ENCODE results near the gene ZNF618. TPM values are rescaled to one million over a fixed set of nuclear protein-coding genes. Genes with fewer than 3 reads are reported as not detected.

The ZNF618 gene
- total RNA-seq, 2 experiments from 2014 or later, result 0.27 to 0.70 TPM

GRCh38 chr9:113931140-113931539 lies 55.0 kb downstream of the ZNF618 start:
- Mint-ChIP-seq H3K27ac (no peak overlapping the region), H3K9me3 (peaks cover 12% of the 10 kb centered on the region), H3K4me3 (no peak overlapping the region), H3K4me1 (no peaks in the 10 kb centered on the region), H3K36me3 (no peaks in the 10 kb centered on the region), H3K27me3 (no peaks in the 10 kb centered on the region)
- DNase-seq, result no peak

DNA sequence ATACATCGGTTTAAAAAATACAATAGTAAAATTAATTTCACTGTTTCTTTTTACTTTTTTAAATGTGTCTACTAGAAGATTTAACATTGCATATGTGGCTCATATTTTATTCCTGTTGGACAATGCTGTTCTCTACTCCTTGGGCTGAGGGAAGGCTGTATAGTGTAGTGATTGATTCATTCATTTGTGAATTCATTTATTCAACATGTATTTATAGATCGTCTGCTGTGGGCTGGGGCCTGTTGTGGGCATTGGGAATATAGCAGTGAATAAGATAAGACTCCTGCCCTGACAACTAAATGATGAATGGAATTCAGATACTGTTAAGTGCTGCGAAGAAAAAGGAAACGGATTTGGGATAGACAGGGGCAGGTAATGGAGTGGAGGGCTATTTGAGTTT lies 55.7 kb downstream of the ZNF618 start:
- H3K9me3 Mint-ChIP-seq, result peaks cover 8% of the 10 kb centered on the region
- DNase-seq, result no peak
- H3K4me1 Mint-ChIP-seq, result no peaks in the 10 kb centered on the region
- H3K4me3 Mint-ChIP-seq, result no peak overlapping the region
- H3K27ac Mint-ChIP-seq, result no peak overlapping the region
- no peaks in the 10 kb centered on the region for H3K36me3 Mint-ChIP-seq
- H3K27me3 Mint-ChIP-seq, result no peaks in the 10 kb centered on the region

- no peak for DNase-seq
- Mint-ChIP-seq H3K36me3 (no peaks in the 10 kb centered on the region), H3K27me3 (no peaks in the 10 kb centered on the region), H3K9me3 (peaks cover 8% of the 10 kb centered on the region), H3K4me1 (no peaks in the 10 kb centered on the region), H3K4me3 (no peak overlapping the region), H3K27ac (no peak overlapping the region)
These were observed 56.9 kb downstream of the ZNF618 start for GRCh38 chr9:113932906-113933584.

GRCh38 chr9:113933671-113934070 lies 57.6 kb downstream of the ZNF618 start:
- DNase-seq, result no peak
- H3K36me3 Mint-ChIP-seq, result no peaks in the 10 kb centered on the region
- no peak overlapping the region for H3K27ac Mint-ChIP-seq
- H3K9me3 Mint-ChIP-seq, result peaks cover 2% of the 10 kb centered on the region
- H3K4me3 Mint-ChIP-seq, result no peak overlapping the region
- H3K4me1 Mint-ChIP-seq, result no peaks in the 10 kb centered on the region
- no peaks in the 10 kb centered on the region for H3K27me3 Mint-ChIP-seq

DNA sequence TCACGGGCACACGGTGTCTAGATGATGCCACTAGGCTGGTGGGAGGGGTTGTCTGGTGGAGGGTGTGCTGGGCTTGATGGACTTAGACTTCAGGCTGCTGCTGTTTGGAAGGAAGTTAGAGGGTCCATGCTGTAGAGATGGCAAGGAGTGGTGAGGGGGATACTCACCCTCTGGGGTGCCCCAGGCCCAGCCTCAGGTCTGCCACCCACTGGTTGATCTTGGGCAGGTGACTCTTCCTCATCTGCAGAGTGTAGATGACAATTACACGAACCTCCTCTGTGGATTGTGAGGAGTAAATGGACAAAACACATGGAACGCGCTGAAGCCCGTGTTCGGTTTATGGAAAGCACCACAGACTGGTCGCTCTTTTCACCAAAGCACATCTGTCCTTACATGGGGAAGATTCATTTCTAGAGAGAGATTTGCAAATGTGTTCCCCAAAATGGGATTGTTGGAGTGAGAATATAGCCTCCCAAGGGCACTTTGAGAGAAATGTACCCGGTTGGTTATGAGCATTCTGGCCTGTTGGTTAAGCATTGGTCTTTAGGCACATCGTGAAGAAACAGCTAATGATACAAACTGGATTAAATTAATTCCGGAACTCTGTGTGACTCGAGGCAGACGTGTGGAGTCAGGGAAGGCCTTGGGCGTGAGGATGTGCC lies 58.2 kb downstream of the ZNF618 start:
- Mint-ChIP-seq H3K9me3 (peaks cover 1% of the 10 kb centered on the region), H3K4me3 (no peak overlapping the region), H3K27me3 (no peaks in the 10 kb centered on the region), H3K36me3 (no peaks in the 10 kb centered on the region), H3K27ac (no peak overlapping the region), H3K4me1 (no peaks in the 10 kb centered on the region)
- no peak for DNase-seq

DNA sequence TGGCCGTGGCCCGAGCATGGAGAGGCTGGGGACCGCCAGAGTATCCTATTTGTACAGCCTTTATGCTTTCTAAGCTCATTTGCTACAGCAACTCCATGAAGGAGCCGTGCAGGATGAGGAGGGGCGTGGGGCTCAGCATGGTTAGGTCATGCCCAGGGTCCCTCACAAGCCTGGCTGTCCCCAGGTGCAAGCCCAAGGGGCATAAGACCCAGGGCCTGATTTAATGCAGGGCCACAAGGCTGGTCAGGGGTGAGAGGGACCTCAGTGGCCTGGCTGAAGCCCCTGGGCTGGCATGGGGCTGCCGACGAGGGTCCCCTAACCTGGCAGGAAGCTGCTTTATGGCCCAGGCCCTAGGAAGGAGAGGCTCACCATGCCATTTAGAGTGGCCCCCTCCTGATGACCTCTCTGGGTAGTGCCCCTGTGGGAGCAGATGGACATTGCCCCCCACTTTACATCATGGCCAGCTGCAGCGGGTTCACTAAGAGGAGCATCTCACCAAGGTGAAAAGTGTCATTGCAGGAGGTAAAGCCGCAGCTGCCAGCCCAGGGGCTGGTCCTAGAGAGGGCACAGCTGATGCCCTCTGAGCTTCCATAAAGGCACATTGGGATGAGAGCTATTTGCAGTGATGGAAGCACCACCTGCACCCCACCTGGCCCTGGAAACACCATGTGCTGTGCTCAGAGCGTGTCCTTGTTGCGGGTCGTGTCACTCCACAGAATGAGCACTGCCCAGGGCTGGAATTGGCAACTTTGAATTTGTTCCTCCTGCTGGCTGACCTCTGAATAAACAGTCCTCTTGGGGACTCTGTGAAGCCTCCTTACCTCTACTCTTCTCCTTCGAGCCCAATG lies 58.9 kb downstream of the ZNF618 start:
- H3K27me3 Mint-ChIP-seq, result no peaks in the 10 kb centered on the region
- no peak overlapping the region for H3K4me3 Mint-ChIP-seq
- H3K36me3 Mint-ChIP-seq, result no peaks in the 10 kb centered on the region
- no peaks in the 10 kb centered on the region for H3K4me1 Mint-ChIP-seq
- DNase-seq, result no peak
- no peak overlapping the region for H3K27ac Mint-ChIP-seq
- H3K9me3 Mint-ChIP-seq, result no peaks in the 10 kb centered on the region

DNA sequence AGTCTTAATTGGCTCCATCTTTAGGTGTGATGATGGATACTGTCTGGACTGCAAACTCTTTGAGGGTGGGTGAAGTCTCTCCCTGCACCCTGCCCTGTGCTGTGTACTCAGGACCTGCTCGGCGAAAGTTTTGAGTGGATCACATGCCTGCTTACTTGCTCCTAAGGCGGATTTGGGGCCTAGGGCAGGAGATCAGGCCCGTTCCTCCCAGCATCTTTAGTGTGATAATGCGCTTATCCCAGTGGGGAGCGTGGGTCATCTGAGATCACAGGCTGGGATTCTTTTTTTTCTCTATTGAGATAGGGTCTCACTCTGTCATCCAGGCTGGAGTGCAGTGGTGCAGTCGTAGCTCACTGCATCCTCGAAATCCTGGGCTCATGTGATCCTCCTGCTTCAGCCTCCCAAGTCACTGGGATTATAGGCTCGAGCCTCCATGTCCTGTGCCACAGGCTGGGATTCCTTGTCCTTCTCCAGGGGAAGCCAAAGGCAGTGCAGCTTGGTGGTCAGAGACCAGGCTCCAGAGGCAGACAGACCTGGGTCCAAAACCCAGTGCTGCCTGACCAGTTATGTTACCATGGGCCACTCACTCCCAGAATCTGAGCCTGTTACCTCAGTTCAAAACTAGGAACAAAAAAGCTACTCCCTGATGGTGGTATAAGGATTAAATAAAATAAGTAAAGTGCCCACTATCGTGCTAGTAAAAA lies 59.7 kb downstream of the ZNF618 start:
- H3K27ac Mint-ChIP-seq, result no peak overlapping the region
- no peak overlapping the region for H3K4me3 Mint-ChIP-seq
- no peaks in the 10 kb centered on the region for H3K4me1 Mint-ChIP-seq
- H3K27me3 Mint-ChIP-seq, result peaks cover 4% of the 10 kb centered on the region
- H3K36me3 Mint-ChIP-seq, result no peaks in the 10 kb centered on the region
- no peak for DNase-seq
- H3K9me3 Mint-ChIP-seq, result peaks cover under 1% of the 10 kb centered on the region

GRCh38 chr9:113940077-113940476 lies 64.0 kb downstream of the ZNF618 start:
- H3K4me1 Mint-ChIP-seq, result no peaks in the 10 kb centered on the region
- peaks cover 4% of the 10 kb centered on the region for H3K27me3 Mint-ChIP-seq

DNA sequence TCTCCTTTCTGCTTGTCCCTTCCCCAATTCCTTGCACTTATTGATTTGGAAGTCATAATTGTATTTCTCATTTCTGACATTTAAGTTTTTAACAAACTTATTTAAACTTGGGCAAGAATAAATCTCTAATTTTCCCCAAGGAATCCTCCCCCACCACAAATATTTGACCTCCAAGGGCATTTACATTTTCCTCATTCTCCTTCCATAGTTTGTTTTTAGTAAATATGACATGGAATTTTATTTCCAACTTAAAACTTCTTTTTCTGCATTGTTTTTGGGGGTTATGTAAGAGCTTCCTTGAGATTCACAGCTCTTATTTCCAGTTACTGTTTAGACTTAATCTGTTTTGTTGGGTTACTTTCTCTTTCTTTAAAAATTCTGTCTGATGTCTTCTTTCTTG lies 64.9 kb downstream of the ZNF618 start:
- Mint-ChIP-seq H3K27me3 (peaks cover 4% of the 10 kb centered on the region), H3K4me1 (no peaks in the 10 kb centered on the region), H3K9me3 (peaks cover 2% of the 10 kb centered on the region), H3K27ac (no peak overlapping the region), H3K4me3 (no peak overlapping the region), H3K36me3 (no peaks in the 10 kb centered on the region)
- DNase-seq, result no peak

More at GRCh38 chr9:113940077-113940476, 64.0 kb downstream of the ZNF618 start:
- Mint-ChIP-seq H3K9me3 (peaks cover 2% of the 10 kb centered on the region), H3K27ac (no peak overlapping the region), H3K4me3 (no peak overlapping the region), H3K36me3 (no peaks in the 10 kb centered on the region)
- no peak for DNase-seq

- Mint-ChIP-seq H3K36me3 (no peaks in the 10 kb centered on the region), H3K4me1 (no peaks in the 10 kb centered on the region), H3K4me3 (no peak overlapping the region), H3K27ac (no peak overlapping the region), H3K27me3 (peaks cover 4% of the 10 kb centered on the region), H3K9me3 (peaks cover 2% of the 10 kb centered on the region)
- DNase-seq, result no peak
These were observed 65.4 kb downstream of the ZNF618 start for GRCh38 chr9:113941526-113941925.

GRCh38 chr9:113943112-113944009 lies 67.3 kb downstream of the ZNF618 start:
- Mint-ChIP-seq H3K27me3 (peaks cover 4% of the 10 kb centered on the region), H3K9me3 (peaks cover 2% of the 10 kb centered on the region), H3K4me3 (no peak overlapping the region), H3K36me3 (no peaks in the 10 kb centered on the region), H3K27ac (no peak overlapping the region), H3K4me1 (no peaks in the 10 kb centered on the region)
- no peak for DNase-seq

DNA sequence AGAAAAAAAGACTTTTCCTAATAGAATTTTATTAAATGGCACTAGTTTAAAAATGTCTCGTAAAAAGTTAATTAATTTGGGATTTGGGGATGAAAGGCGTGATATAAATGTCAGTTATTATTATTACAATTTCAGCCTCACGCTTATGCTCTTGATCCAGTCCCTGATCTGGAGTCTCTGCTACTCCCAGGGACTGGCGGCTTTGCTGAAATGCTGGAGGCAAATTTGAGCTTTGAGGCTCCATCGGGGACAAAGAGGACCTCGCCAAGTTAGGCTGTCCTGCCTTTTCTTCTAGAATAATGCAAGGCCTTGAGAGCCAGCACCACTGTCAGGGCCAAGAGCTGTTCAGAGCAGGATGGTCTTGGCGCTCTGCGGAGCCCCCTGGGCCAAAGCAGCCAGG lies 69.7 kb downstream of the ZNF618 start:
- Mint-ChIP-seq H3K9me3 (peaks cover 2% of the 10 kb centered on the region), H3K27me3 (no peaks in the 10 kb centered on the region), H3K27ac (no peak overlapping the region), H3K4me1 (no peaks in the 10 kb centered on the region), H3K4me3 (no peak overlapping the region), H3K36me3 (no peaks in the 10 kb centered on the region)
- no peak for DNase-seq

- no peaks in the 10 kb centered on the region for H3K9me3 Mint-ChIP-seq
- H3K4me1 Mint-ChIP-seq, result no peaks in the 10 kb centered on the region
- H3K27me3 Mint-ChIP-seq, result no peaks in the 10 kb centered on the region
- no peaks in the 10 kb centered on the region for H3K36me3 Mint-ChIP-seq
- no peak overlapping the region for H3K27ac Mint-ChIP-seq
- DNase-seq, result no peak
- no peak overlapping the region for H3K4me3 Mint-ChIP-seq
These were observed 70.5 kb downstream of the ZNF618 start for GRCh38 chr9:113946496-113947115.

DNA sequence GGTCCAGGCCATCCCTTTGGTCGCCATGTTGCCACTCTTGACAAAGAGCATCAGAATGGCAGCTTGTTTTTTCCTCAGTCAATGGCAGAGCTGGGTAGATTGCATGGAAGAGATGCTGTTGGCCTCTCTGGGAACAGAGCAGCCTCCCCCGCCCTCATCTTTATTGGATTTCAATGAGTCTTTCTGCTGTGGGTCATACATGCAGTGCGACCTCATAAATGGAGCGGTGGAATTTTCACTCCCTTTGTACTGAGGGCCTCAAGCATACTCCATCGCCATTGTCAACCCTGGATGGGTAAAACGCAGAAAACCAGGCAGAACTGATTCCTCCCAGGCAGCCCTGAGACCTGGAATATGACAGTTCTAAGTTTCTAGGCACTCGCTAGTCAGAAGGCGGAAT lies 71.8 kb downstream of the ZNF618 start:
- Mint-ChIP-seq H3K4me3 (no peak overlapping the region), H3K27me3 (no peaks in the 10 kb centered on the region), H3K36me3 (no peaks in the 10 kb centered on the region), H3K4me1 (no peaks in the 10 kb centered on the region), H3K27ac (no peak overlapping the region), H3K9me3 (no peaks in the 10 kb centered on the region)
- DNase-seq, result no peak
